Activated naive CD8-positive, alpha-beta T cell treated with anti-CD3 and anti-CD28 coated beads for 36 hours (primary cell): ENCODE measurements around the gene WDR4. TPM values are rescaled to one million over a fixed set of nuclear protein-coding genes. Genes with fewer than 3 reads are reported as not detected.
"Not testable (repeated sequence)": the region's sequence is repeated elsewhere in the genome, so short reads cannot be mapped to it uniquely, and the experiment has no call there.

Source experiments
- DNase-seq: peaks from one replicate; pipeline ENCODE4 v3.0.0; 2021
- H3K27ac Mint-ChIP-seq: one replicate; pipeline ENCODE4 v1.8.0; 2022; ENCODE audit warnings: mild to moderate bottlenecking, moderate library complexity, mixed read lengths
- H3K27me3 Mint-ChIP-seq: one replicate; pipeline ENCODE4 v1.8.0; 2022; ENCODE audit warnings: mild to moderate bottlenecking, mixed read lengths
- H3K36me3 Mint-ChIP-seq: one replicate; pipeline ENCODE4 v1.8.0; 2021; ENCODE audit warnings: mild to moderate bottlenecking, mixed read lengths
- H3K4me1 Mint-ChIP-seq: one replicate; pipeline ENCODE4 v1.8.0; 2021; ENCODE audit warnings: mixed read lengths
- H3K4me3 Mint-ChIP-seq: one replicate; pipeline ENCODE4 v1.8.0; 2022; ENCODE audit warnings: mild to moderate bottlenecking, moderate library complexity, mixed read lengths
- H3K9me3 Mint-ChIP-seq: one replicate; pipeline ENCODE4 v1.8.0; 2022; ENCODE audit warnings: mixed read lengths
- total RNA-seq, 2 experiments: library from RNA; stranded (reverse); gene quantifications; one replicate each; pipeline ENCODE4 v1.2.3, GENCODE V29; 2021

Gene WDR4
- total RNA-seq, 2 experiments from 2014 or later = 54.0 to 56.7 TPM

DNA sequence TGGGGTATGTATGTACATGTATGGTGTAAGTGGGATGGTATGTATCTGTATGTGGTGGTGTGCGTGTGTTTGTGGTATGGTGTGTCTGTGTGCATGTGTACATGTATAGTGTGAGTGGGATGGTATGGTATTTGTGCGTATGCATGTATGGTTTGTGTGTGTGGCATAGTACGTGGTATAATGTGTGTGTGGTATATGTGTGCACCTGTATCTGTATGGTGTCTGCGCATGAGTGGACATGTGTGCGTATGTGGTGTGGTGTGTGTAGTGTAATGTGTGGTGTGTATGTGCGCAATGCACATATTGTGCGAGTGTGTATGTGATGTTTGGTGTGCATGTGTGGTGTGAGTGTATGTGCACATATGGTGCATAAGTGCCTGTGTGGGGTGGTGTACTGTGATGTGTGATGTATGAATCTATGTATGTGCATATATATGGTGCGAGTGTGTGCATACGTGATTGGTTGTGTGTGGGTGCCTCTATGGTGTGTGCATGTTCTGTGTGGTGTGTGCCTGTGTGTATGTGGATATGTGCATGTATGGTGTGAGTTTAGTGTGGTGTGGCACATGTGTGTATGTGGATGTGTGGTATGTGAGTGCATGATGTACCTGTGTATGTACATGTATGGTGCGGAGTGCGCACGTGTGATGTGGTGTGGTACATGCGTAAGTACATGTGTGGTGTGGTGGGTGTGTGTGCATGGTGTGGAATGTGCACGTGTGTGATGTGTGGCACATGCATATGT is 38.8 kb downstream of the WDR4 start:
- Mint-ChIP-seq H3K4me1 (peaks cover 3% of the 10 kb centered on the region), H3K9me3 (no peaks in the 10 kb centered on the region), H3K27ac (no peak overlapping the region), H3K36me3 (peaks cover 26% of the 10 kb centered on the region), H3K4me3 (no peak overlapping the region), H3K27me3 (no peaks in the 10 kb centered on the region)
- DNase-seq = no peak

DNA sequence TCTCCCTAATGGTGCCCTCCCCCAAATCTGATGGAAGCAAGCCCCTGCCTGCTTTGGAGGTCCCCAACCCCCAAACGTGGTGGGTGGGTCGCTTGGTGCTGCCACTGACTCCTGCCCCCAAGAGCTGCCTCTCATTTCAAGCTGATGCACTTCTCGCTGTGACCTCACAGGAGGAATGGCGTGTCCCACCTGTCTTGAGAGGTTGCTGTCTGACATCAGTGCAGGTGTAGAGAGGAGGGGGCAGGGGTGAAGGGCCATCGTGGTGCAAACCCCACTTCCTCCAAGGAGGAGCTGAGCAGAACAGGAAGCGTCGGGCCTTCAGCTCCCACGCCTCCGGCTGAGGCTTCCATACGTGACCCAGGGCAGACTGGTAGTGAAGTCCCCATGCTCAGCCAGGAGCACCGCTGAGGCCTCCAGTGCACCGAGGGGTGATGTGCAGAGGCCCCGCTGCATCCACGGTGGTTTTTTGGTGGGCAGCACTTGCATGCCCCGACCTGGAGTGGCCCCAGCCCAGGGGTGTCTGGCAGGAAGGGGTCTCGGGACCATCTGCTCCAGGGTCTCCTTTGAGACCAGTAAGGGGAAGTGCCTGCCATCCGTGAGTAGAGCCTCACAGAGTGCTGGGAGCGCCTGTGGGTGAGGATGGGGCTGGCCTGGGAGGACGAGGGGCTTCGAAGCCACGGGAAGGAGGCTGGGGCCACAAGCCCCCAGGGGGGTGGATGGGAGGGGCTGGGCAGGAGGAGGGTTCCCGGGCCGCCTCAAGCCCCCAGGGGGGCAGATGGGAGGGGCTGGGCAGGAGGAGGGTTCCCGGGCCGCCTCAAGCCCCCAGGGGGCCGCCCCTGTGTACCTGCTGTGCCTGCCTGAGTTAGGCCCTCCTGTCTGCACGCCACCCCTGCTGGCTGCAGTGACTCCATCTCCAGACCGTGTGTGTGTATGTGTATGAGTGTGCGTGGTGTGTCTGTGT is 39.8 kb downstream of the WDR4 start:
- peaks cover 5% of the 10 kb centered on the region for H3K4me1 Mint-ChIP-seq
- H3K4me3 Mint-ChIP-seq = no peak overlapping the region
- peaks cover 25% of the 10 kb centered on the region for H3K36me3 Mint-ChIP-seq
- no peaks in the 10 kb centered on the region for H3K9me3 Mint-ChIP-seq
- no peak for DNase-seq
- no peaks in the 10 kb centered on the region for H3K27me3 Mint-ChIP-seq
- H3K27ac Mint-ChIP-seq = no peak overlapping the region

DNA sequence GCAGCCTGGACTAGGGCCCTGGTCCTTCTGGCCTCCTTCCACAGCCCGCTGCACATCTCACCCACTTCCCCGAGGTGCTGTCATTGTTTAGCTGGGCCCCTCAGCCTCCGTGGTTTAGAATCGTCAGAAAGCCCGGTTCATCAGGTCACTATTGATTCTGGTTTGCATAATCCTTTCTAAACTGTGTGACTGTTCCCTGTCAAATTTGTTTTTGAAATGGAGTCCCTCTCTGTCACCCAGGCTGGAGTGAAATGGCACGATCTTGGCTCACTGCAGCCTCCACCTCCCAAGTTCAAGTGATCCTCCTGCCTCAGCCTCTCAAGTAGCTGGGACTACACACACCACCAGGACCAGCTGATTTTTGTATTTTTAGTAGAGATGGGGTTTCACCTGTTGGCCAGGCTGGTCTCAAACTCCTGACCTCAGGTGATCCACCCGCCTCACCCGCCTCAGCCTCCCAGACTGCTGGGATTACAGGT is 41.1 kb downstream of the WDR4 start:
- DNase-seq, H3K9me3 Mint-ChIP-seq, H3K4me3 Mint-ChIP-seq, H3K27me3 Mint-ChIP-seq, H3K27ac Mint-ChIP-seq: not testable (repeated sequence)
- Mint-ChIP-seq H3K4me1 (peaks cover 13% of the 10 kb centered on the region), H3K36me3 (peaks cover 20% of the 10 kb centered on the region)

DNA sequence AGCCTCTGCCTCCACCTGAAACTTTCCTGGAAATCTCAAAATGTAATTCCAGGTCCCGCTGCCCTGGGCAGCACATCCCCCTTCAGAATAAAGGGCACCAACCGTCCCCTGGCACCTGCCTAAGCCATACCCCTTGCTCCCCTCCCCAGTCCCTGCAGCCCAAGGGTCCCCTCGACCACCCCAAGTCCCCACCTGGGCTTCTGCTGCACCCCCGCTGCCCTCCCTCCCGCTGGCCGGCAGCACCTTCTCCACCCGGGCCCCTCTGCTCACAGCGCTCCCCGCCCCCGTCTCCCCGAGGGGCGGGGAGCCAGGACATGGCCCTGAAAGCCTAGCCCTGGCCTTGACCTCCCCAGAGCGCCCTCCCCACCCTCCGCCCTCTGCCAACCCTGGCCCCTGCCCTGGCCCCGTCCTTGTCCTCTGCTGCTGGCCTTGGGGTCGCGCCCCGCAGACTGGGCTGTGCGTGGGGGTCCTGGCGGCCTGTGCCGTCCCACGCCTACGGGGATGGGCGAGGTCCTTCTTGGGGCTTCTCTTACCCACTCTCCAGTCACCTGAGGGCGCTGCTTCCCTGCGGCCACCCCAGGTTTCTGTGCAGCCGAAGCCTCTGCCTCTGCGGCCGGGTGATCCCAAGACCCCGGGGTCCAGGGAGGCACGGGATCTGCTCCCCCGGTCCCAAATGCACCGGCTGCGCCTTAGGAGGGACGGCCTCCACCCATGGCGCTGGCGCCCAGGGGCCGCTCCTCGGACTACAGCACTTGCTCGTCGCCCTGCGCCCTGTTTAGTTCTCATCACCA is 41.7 kb downstream of the WDR4 start:
- H3K4me1 Mint-ChIP-seq = peaks cover 19% of the 10 kb centered on the region
- no peak for DNase-seq
- H3K27ac Mint-ChIP-seq = peak overlapping the region; percentile 13
- no peaks in the 10 kb centered on the region for H3K27me3 Mint-ChIP-seq
- H3K9me3 Mint-ChIP-seq = no peaks in the 10 kb centered on the region
- H3K4me3 Mint-ChIP-seq = no peak overlapping the region
- H3K36me3 Mint-ChIP-seq = peaks cover 18% of the 10 kb centered on the region

DNA sequence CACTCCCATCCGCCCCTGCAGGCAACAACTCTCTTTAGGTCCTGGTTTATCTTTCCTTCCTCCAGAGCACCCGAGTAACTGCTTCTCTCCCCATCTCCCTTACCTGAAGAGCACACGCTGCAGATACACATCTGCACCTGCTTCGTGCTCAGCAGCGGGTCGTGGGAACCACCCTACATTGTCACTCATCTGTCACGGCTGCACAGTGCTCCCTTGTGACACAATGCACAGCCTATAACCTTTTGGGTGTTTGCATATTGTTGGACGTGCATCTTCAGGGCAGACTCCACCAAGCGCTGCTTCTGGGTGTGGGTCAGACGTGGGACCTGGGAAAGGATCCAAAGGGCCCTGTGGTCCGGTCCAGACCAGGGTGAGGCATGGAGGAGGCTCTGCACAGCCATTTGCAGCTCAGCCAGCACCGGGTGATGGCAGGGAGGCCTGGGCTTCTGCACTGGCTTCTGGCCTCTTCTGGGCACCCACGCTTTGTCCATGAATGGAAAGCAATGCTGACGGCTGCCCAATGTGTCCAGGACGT is 42.5 kb downstream of the WDR4 start:
- Mint-ChIP-seq H3K36me3 (peaks cover 18% of the 10 kb centered on the region), H3K4me3 (no peak overlapping the region), H3K9me3 (no peaks in the 10 kb centered on the region), H3K4me1 (peaks cover 24% of the 10 kb centered on the region), H3K27me3 (no peaks in the 10 kb centered on the region), H3K27ac (peak overlapping the region; percentile 13)
- no peak for DNase-seq

DNA sequence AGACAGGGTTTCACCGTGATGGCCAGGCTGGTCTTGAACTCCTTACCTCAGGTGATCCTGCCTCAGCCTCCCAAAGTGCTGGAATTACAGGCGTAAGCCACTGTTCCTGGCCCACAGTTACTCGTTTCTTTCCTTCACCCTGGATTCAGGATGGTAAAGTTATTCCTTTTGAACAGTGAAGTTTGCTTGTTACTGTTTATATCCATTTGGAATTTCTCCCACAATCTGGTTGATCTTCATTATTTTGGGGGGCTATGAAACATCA is 43.0 kb downstream of the WDR4 start:
- Mint-ChIP-seq H3K4me1 (peaks cover 29% of the 10 kb centered on the region), H3K36me3 (peaks cover 21% of the 10 kb centered on the region), H3K27ac (no peak overlapping the region), H3K9me3 (no peaks in the 10 kb centered on the region), H3K27me3 (no peaks in the 10 kb centered on the region), H3K4me3 (no peak overlapping the region)
- DNase-seq = no peak

DNA sequence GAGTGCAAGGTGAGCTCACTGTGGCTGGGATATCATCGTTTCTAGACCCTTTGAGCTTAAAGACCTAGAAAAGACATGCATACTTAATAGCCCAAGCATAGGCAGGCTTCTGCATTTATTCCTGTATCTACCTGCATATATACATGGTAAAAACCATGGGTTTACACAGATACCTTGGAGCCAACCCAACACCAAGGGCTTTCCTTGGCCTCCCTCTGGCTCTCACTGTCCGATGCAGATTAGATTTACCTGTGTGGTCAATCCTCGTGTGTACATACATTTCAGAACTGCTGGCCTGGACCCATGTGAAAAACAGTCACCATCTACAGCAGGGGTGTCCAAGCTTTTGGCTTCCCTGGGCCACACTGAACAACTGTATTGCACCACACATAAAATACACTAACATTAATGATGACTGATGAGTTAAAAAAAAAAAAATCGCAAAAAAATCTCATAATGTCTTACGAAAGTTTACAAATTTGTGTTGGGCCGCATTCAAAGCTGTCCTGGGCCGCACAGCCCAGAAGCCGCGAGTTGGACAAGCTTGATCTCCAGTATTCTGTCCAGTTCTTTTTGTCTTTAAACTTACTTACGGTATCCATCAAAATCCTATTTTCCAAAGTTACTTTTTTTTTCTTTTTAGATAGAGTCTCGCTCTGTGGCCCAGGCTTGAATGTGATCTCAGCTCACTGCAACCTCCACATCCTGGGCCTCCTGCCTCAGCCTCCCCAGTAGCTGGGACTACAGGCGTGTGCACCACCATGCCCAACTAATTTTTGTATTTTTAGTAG is 43.5 kb downstream of the WDR4 start:
- DNase-seq = no peak
- H3K36me3 Mint-ChIP-seq = peaks cover 21% of the 10 kb centered on the region

DNA sequence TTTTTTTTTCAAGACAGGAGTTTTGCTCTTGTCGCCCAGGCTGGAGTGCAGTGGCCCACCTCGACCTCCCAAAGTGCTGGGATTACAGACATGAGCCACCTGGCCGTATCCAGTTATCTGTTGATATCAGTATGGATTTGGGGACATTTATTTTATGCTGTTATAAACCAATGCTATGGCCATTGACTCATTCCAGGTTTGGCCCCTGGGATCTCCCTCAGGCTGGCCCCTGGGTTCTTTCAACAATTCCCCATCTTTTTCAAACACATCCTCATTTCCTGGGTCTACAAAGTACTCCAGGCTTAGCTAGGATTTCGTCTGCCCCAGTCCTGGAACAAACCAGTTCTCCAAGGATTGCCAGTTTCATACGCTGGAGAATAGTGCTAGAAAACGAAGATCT is 44.1 kb downstream of the WDR4 start:
- Mint-ChIP-seq H3K27ac (no peak overlapping the region), H3K9me3 (no peaks in the 10 kb centered on the region), H3K4me3 (peak overlapping the region; percentile 25), H3K27me3 (peaks cover 8% of the 10 kb centered on the region), H3K4me1 (peaks cover 36% of the 10 kb centered on the region), H3K36me3 (peaks cover 21% of the 10 kb centered on the region)
- no peak for DNase-seq

More for the DNA sequence above, 43.5 kb downstream of the WDR4 start:
- Mint-ChIP-seq H3K27me3 (peaks cover 4% of the 10 kb centered on the region), H3K4me3 (no peak overlapping the region), H3K9me3 (no peaks in the 10 kb centered on the region), H3K4me1 (peaks cover 34% of the 10 kb centered on the region), H3K27ac (no peak overlapping the region)

DNA sequence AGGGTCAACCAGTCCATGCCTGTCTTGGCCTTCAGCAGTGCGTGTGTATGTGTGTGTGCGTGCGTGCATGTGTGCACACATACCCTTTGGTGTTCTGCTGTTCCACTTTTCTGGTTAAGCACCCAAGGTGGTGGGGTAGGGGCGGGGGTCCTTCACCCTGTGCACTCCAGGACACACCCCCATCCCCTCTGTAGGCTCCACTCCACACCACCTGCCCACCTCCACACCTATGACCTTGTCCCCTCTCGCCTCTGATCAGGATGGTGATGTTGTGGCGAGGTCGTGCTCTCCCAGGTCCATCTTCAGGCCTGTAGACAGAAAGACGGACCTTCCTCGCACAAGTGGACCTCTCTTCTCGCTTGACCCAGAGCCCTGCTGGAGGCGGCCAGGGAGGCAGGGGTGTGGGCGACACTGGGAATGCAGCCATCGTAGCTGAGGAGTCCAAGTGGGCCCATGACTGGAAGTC is 44.6 kb downstream of the WDR4 start:
- Mint-ChIP-seq H3K27me3 (peaks cover 8% of the 10 kb centered on the region), H3K27ac (peak overlapping the region; percentile 42), H3K9me3 (no peaks in the 10 kb centered on the region), H3K36me3 (peaks cover 21% of the 10 kb centered on the region), H3K4me3 (no peak overlapping the region), H3K4me1 (peaks cover 36% of the 10 kb centered on the region)
- no peak for DNase-seq

DNA sequence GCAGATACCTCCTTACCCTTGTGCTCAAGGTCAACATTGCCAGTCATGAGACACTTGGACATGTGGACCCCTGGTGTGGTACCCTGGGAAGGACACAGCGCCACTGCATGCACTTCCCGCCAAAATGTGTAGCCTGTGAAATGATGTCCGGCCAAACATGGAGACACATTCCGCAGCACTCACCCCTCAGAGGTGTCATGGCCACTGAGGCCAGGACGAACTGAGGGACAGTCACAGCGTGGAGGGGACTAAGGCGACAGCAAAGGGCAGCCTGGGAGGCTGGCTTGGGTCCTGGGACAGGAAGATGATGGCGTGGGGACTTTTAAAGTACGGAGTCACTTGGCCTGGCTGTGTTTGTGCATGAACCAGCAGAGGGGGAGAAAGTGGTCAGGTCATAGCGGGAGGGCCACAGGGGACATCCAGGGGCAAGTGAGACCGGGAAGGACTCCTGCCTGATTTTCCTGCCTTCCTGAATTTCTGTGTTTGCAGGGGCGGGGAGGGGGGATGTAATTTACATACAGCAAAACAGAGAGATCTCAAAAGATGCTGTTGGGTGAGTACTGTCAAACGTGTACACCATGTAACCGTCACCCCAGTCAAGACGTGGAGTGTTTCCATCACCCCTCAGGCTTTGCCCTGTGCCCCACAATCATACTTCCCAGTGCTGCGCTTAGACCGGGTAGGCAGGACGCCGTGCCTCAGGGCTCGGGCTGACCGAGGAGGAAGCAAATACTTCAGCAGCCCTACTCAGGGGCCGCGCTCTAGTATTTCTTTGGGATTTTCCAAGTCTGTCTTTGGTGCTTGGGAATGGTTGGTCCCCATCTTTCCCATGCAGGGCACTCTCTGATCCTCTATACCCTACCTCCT is 45.2 kb downstream of the WDR4 start:
- Mint-ChIP-seq H3K4me3 (no peak overlapping the region), H3K9me3 (peaks cover 1% of the 10 kb centered on the region), H3K36me3 (peaks cover 18% of the 10 kb centered on the region), H3K4me1 (peaks cover 36% of the 10 kb centered on the region), H3K27me3 (peaks cover 12% of the 10 kb centered on the region), H3K27ac (peak overlapping the region; percentile 48)
- DNase-seq = no peak

DNA sequence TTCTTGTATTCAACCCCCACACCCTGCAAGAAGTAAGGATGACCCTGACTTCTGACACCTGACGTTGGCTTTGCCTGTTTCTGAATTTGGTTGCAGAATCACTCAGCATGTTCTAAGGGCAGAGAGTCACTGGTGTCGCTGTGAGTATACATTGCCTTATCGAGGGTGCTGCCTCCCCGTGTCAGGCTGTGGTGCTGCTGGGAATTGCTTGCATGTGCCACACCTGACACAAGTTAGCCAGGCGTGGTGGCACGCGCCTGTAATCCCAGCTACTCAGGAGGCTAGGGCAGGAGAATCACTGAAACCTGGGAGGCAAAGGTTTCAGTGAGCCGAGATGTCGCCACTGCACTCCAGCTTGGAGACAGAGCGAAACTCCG is 45.9 kb downstream of the WDR4 start:
- Mint-ChIP-seq H3K36me3 (peaks cover 16% of the 10 kb centered on the region), H3K4me1 (peaks cover 36% of the 10 kb centered on the region), H3K9me3 (peaks cover 1% of the 10 kb centered on the region), H3K4me3 (peak overlapping the region; percentile 7), H3K27me3 (peaks cover 17% of the 10 kb centered on the region), H3K27ac (peak overlapping the region; percentile 74)
- peak; percentile 63 for DNase-seq

DNA sequence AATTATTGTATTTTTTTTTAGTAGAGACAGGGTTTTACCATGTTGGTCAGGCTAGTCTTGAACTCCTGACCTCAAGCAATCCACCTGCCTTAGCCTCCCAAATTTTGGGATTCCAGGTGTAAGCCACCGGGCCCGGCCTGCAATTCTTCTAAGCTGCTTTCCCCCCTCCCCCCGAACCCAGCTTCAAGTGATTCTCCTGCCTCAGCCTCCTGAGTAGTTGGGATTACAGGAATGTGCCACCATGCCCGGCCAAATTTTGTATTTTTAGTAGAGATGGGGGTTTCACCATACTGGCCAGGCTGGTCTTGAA is 47.1 kb downstream of the WDR4 start:
- not testable (repeated sequence) for H3K9me3 Mint-ChIP-seq, DNase-seq, H3K4me3 Mint-ChIP-seq, H3K27ac Mint-ChIP-seq
- Mint-ChIP-seq H3K4me1 (peaks cover 36% of the 10 kb centered on the region), H3K36me3 (peaks cover 16% of the 10 kb centered on the region), H3K27me3 (peaks cover 28% of the 10 kb centered on the region)
